Measurements from ENCODE around the gene STARD7. TPM values are rescaled to one million over a fixed set of nuclear protein-coding genes. Genes with fewer than 3 reads are reported as not detected.

STARD7 gene
- total RNA-seq, 1 donor from 2014 or later = 103 TPM

DNA sequence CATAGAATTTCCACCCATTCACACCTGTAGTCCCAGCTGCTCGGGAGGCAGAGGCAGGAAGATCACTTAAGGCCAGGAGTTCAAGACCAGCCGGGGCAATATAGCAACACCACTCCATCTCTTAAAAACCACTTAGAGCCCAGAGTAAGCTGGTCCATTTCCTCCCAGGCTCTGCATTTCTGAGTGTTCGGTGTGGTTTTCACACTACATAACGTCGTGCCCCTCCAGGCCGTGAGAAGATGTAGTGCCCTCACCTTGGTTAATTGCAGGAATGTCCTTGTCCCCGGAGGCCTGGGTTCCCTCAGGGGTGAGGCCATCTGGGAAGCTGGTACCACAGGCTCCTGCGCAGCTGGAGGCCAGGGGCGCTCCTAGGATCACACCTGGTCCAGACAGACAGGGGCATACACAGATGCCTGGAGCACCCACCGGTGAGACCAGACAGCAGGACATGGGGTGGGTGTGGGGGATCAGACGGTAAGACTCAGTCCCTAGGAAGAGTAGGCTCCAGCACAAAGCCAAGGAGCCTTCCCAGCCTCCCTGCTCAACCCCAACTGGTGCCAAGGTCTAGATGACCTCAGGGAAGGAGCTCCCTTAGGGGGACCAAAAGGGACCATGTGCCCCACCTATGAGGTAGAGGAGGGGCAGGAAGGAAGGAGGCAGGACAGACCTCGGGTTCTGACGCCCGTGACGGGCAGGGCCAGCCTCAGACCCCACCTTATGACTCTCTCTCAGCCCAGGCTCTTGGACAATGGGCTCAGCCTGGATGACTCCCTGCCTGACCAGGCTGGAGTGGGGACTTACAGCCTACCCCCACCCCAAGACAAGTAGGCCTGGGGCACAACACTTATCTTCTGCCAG, 71.1 kb downstream of the STARD7 start:
- FAIRE-seq (no peak), DNase-seq (ENCODE audit: low read depth) (no peak)
- Mint-ChIP-seq H3K4me1 (ENCODE audit: low read depth, unreplicated experiment) (no peaks in the 10 kb centered on the region), H3K4me3 (ENCODE audit: unreplicated experiment) (no peak overlapping the region), H3K27ac (ENCODE audit: unreplicated experiment) (no peak overlapping the region), H3K27me3 (ENCODE audit: low read depth, unreplicated experiment) (peaks cover 45% of the 10 kb centered on the region), H3K9me3 (ENCODE audit: unreplicated experiment) (no peaks in the 10 kb centered on the region), H3K36me3 (ENCODE audit: low read depth, unreplicated experiment) (peaks cover 2% of the 10 kb centered on the region)
- Histone ChIP-seq H3K9ac (ENCODE audit: low read length) (no peak overlapping the region), H4K20me1 (ENCODE audit: insufficient read depth, low read length) (no peaks in the 10 kb centered on the region), H3K4me1 (ENCODE audit: insufficient read depth, low read length) (no peaks in the 10 kb centered on the region), H3K27me3 (ENCODE audit: insufficient read depth, low read length) (peaks cover 18% of the 10 kb centered on the region), H3K4me2 (ENCODE audit: low read length) (no peak overlapping the region), H3K36me3 (ENCODE audit: insufficient read depth, low read length) (no peaks in the 10 kb centered on the region), H3K4me3 (ENCODE audit: insufficient read depth, low read depth, low read length) (no peak overlapping the region), H3K27ac (ENCODE audit: low read depth, low read length) (no peak overlapping the region), H2AFZ (ENCODE audit: low read depth, low read length) (no peak overlapping the region), H3K79me2 (ENCODE audit: insufficient read depth, low read length) (no peaks in the 10 kb centered on the region), H3K9me3 (ENCODE audit: insufficient read depth, low read depth, low read length) (no peaks in the 10 kb centered on the region)
- TF ChIP-seq, protein P1, sequence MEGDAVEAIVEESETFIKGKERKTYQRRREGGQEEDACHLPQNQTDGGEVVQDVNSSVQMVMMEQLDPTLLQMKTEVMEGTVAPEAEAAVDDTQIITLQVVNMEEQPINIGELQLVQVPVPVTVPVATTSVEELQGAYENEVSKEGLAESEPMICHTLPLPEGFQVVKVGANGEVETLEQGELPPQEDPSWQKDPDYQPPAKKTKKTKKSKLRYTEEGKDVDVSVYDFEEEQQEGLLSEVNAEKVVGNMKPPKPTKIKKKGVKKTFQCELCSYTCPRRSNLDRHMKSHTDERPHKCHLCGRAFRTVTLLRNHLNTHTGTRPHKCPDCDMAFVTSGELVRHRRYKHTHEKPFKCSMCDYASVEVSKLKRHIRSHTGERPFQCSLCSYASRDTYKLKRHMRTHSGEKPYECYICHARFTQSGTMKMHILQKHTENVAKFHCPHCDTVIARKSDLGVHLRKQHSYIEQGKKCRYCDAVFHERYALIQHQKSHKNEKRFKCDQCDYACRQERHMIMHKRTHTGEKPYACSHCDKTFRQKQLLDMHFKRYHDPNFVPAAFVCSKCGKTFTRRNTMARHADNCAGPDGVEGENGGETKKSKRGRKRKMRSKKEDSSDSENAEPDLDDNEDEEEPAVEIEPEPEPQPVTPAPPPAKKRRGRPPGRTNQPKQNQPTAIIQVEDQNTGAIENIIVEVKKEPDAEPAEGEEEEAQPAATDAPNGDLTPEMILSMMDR (IDR thresholded peaks at IDR 0.05; ENCODE audit: insufficient read depth, low read depth, low read length) = no peak
- TF ChIP-seq EZH2 (IDR thresholded peaks at IDR 0.05; ENCODE audit: insufficient read depth, low read length) = no peak

GRCh38 chr2:96136129-96136720, 72.4 kb downstream of the STARD7 start:
- Mint-ChIP-seq H3K27me3 (ENCODE audit: low read depth, unreplicated experiment) (peaks cover 52% of the 10 kb centered on the region), H3K36me3 (ENCODE audit: low read depth, unreplicated experiment) (peaks cover 2% of the 10 kb centered on the region), H3K27ac (ENCODE audit: unreplicated experiment) (no peak overlapping the region), H3K4me1 (ENCODE audit: low read depth, unreplicated experiment) (no peaks in the 10 kb centered on the region), H3K4me3 (ENCODE audit: unreplicated experiment) (no peak overlapping the region), H3K9me3 (ENCODE audit: unreplicated experiment) (no peaks in the 10 kb centered on the region)
- Histone ChIP-seq H3K79me2 (ENCODE audit: insufficient read depth, low read length) (no peaks in the 10 kb centered on the region), H4K20me1 (ENCODE audit: insufficient read depth, low read length) (no peaks in the 10 kb centered on the region), H3K9me3 (ENCODE audit: insufficient read depth, low read depth, low read length) (no peaks in the 10 kb centered on the region), H3K27me3 (ENCODE audit: insufficient read depth, low read length) (peaks cover 28% of the 10 kb centered on the region), H3K4me2 (ENCODE audit: low read length) (no peak overlapping the region), H2AFZ (ENCODE audit: low read depth, low read length) (no peak overlapping the region), H3K27ac (ENCODE audit: low read depth, low read length) (no peak overlapping the region), H3K9ac (ENCODE audit: low read length) (no peak overlapping the region), H3K36me3 (ENCODE audit: insufficient read depth, low read length) (no peaks in the 10 kb centered on the region), H3K4me1 (ENCODE audit: insufficient read depth, low read length) (no peaks in the 10 kb centered on the region), H3K4me3 (ENCODE audit: insufficient read depth, low read depth, low read length) (no peak overlapping the region)
- TF ChIP-seq EZH2 (IDR thresholded peaks at IDR 0.05; ENCODE audit: insufficient read depth, low read length) = no peak
- TF ChIP-seq, protein P1 (IDR thresholded peaks at IDR 0.05; ENCODE audit: insufficient read depth, low read depth, low read length) = no peak
- FAIRE-seq (no peak), DNase-seq (ENCODE audit: low read depth) (no peak)

- Histone ChIP-seq H3K4me1 (ENCODE audit: insufficient read depth, low read length) (no peaks in the 10 kb centered on the region), H2AFZ (ENCODE audit: low read depth, low read length) (no peak overlapping the region), H3K4me2 (ENCODE audit: low read length) (no peak overlapping the region), H3K36me3 (ENCODE audit: insufficient read depth, low read length) (no peaks in the 10 kb centered on the region), H3K27me3 (ENCODE audit: insufficient read depth, low read length) (peaks cover 28% of the 10 kb centered on the region), H3K79me2 (ENCODE audit: insufficient read depth, low read length) (no peaks in the 10 kb centered on the region), H3K9ac (ENCODE audit: low read length) (no peak overlapping the region), H3K27ac (ENCODE audit: low read depth, low read length) (no peak overlapping the region), H3K4me3 (ENCODE audit: insufficient read depth, low read depth, low read length) (no peak overlapping the region), H4K20me1 (ENCODE audit: insufficient read depth, low read length) (no peaks in the 10 kb centered on the region), H3K9me3 (ENCODE audit: insufficient read depth, low read depth, low read length) (no peaks in the 10 kb centered on the region)
- Mint-ChIP-seq H3K4me3 (ENCODE audit: unreplicated experiment) (no peak overlapping the region), H3K27me3 (ENCODE audit: low read depth, unreplicated experiment) (peaks cover 58% of the 10 kb centered on the region), H3K36me3 (ENCODE audit: low read depth, unreplicated experiment) (peaks cover 2% of the 10 kb centered on the region), H3K9me3 (ENCODE audit: unreplicated experiment) (no peaks in the 10 kb centered on the region), H3K4me1 (ENCODE audit: low read depth, unreplicated experiment) (no peaks in the 10 kb centered on the region), H3K27ac (ENCODE audit: unreplicated experiment) (no peak overlapping the region)
- TF ChIP-seq EZH2 (IDR thresholded peaks at IDR 0.05; ENCODE audit: insufficient read depth, low read length) = no peak
- TF ChIP-seq, protein P1 (IDR thresholded peaks at IDR 0.05; ENCODE audit: insufficient read depth, low read depth, low read length) = no peak
- no peak for DNase-seq (ENCODE audit: low read depth)
- no peak for FAIRE-seq
Observed at GRCh38 chr2:96135621-96136020, 73.0 kb downstream of the STARD7 start.

All from astrocyte (in vitro differentiated cells and primary cell).